Thoracic aorta (tissue), 2 donors: ENCODE data around the gene THBS1. TPM values are rescaled to one million over a fixed set of nuclear protein-coding genes. Genes with fewer than 3 reads are reported as not detected.

Source experiments
- ATAC-seq: fragments of 150-250 bp; one replicate; pipeline ENCODE4 v1.8.0; 2017; ENCODE audit warnings: low read depth; ENCODE audit not compliant: insufficient number of reproducible peaks, low FRiP score
- DNase-seq: peaks from one replicate; pipeline ENCODE4 v3.0.0-alpha.2; 2020; ENCODE audit warnings: low spot score
- H3K27ac ChIP-seq, 2 donors: fragments of 200-600 bp; sonication (generic); 1 replicate in 1 of 2; 2 replicates in 1 of 2; pipeline ENCODE4 v1.5.1; 2016; ENCODE audit warnings: mild to moderate bottlenecking in 2 of 2, moderate library complexity in 2 of 2
- H3K27me3 ChIP-seq: fragments of 200-600 bp; sonication (generic); replicated peaks from 2 replicates; pipeline ENCODE4 v1.6.0; 2016; ENCODE audit warnings: mild to moderate bottlenecking; ENCODE audit not compliant: insufficient read depth
- H3K36me3 ChIP-seq: fragments of 200-600 bp; sonication (generic); one replicate; pipeline ENCODE4 v1.5.1; 2016
- H3K4me1 ChIP-seq, 2 donors: fragments of 200-600 bp; sonication (generic); 1 replicate in 1 of 2; 2 replicates in 1 of 2; pipeline versions ENCODE4 v1.5.1 to v1.6.0; 2016; ENCODE audit warnings: low read depth in 2 of 2, mild to moderate bottlenecking in 1 of 2; ENCODE audit not compliant: control insufficient read depth in 1 of 2
- H3K4me3 ChIP-seq: fragments of 200-600 bp; sonication (generic); 2 replicates; pipeline ENCODE4 v1.5.1; 2016; ENCODE audit warnings: mild to moderate bottlenecking
- H3K9me3 ChIP-seq: fragments of 200-600 bp; sonication (generic); 2 replicates; pipeline ENCODE4 v1.5.1; 2016
- total RNA-seq, 2 donors: library from RNA; depleted of rRNA; stranded (reverse); fragments of >200 nt; gene quantifications; one replicate each; pipeline versions ENCODE4 v1.1.0 to v1.2.3, GENCODE V29; 2016
- TF ChIP-seq, protein P1 (sequence below): fragments of 200-600 bp; sonication (generic); IDR thresholded peaks from one replicate; pipeline ENCODE4 v1.5.1; 2019; ENCODE audit warnings: antibody characterized with exemption

THBS1 gene
- total RNA-seq, 2 donors from 2014 or later: 868 to 1,389 TPM

DNA sequence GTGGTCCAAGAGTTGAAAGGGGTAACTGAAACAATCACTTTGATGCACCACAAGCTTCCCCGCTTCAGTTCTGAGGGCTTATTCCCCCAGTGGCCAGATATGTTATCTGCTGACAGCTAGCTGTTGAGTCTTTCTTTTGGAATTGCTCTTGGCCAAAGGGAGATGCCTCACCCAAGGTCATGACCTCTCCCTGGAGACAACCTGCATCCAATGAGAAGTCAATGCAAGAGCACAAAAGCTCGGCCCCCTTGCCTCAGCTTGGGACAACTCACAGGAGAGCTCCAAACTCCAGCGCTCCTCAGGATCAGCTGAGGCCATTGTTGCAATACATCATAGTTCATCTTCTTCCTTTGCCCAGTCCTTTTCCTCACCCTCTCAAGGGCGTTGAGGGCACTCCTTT, 31.0 kb upstream of the THBS1 start:
- ATAC-seq: no peak
- no peak for DNase-seq
- no peak overlapping the region for H3K4me3 ChIP-seq
- peaks cover 3% of the 10 kb centered on the region for H3K9me3 ChIP-seq
- H3K27me3 ChIP-seq: no peaks in the 10 kb centered on the region
- no peak overlapping the region for H3K27ac ChIP-seq
- no peaks in the 10 kb centered on the region for H3K36me3 ChIP-seq
- no peaks in the 10 kb centered on the region for H3K4me1 ChIP-seq
- TF ChIP-seq, protein P1, sequence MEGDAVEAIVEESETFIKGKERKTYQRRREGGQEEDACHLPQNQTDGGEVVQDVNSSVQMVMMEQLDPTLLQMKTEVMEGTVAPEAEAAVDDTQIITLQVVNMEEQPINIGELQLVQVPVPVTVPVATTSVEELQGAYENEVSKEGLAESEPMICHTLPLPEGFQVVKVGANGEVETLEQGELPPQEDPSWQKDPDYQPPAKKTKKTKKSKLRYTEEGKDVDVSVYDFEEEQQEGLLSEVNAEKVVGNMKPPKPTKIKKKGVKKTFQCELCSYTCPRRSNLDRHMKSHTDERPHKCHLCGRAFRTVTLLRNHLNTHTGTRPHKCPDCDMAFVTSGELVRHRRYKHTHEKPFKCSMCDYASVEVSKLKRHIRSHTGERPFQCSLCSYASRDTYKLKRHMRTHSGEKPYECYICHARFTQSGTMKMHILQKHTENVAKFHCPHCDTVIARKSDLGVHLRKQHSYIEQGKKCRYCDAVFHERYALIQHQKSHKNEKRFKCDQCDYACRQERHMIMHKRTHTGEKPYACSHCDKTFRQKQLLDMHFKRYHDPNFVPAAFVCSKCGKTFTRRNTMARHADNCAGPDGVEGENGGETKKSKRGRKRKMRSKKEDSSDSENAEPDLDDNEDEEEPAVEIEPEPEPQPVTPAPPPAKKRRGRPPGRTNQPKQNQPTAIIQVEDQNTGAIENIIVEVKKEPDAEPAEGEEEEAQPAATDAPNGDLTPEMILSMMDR: no peak

DNA sequence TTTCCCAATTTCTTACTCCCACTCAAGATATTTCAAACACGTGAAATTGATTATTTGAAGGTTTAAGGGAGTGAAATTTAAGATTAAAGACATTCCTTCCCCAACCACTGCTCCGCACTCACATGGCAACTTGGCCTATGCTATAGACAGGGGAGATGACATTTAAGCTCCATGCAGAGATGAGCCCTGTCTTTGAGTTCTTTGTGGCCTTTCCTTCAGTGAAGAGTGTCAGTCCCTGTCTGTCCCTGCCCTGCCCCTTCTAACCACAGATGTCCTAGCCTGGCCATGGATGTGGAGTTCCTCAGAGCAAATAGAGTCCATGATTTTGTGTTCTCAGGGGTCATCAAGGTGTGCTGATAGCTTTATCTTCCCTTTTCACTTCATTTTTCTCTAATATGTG, 29.4 kb upstream of the THBS1 start:
- no peaks in the 10 kb centered on the region for H3K27me3 ChIP-seq
- DNase-seq: no peak
- no peak for ATAC-seq
- no peaks in the 10 kb centered on the region for H3K4me1 ChIP-seq
- H3K4me3 ChIP-seq: no peak overlapping the region
- TF ChIP-seq, protein P1: no peak
- no peaks in the 10 kb centered on the region for H3K9me3 ChIP-seq
- no peak overlapping the region for H3K27ac ChIP-seq
- no peaks in the 10 kb centered on the region for H3K36me3 ChIP-seq

DNA sequence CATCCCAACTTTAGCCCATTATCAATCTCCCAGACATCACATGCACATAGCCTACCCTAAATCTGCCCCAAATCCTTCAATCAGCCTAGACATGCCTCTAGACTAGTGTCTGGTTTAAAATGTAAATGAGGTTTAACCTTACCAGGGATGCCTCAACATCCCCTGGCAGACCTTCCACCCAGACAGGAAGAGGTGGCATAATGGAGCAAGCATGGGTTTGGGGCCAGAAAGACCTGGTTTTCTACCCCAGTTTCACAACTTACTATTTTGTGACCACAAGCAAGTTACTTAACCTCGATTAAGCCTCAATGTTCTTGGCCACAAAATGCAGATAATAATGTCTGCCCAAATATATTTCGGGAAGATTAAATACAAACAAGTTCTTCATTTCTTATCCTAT, 28.3 kb upstream of the THBS1 start:
- Histone ChIP-seq H3K27me3 (no peaks in the 10 kb centered on the region), H3K27ac (no peak overlapping the region), H3K9me3 (no peaks in the 10 kb centered on the region), H3K4me1 (no peaks in the 10 kb centered on the region), H3K36me3 (no peaks in the 10 kb centered on the region), H3K4me3 (no peak overlapping the region)
- TF ChIP-seq, protein P1: no peak
- DNase-seq: no peak
- no peak for ATAC-seq

DNA sequence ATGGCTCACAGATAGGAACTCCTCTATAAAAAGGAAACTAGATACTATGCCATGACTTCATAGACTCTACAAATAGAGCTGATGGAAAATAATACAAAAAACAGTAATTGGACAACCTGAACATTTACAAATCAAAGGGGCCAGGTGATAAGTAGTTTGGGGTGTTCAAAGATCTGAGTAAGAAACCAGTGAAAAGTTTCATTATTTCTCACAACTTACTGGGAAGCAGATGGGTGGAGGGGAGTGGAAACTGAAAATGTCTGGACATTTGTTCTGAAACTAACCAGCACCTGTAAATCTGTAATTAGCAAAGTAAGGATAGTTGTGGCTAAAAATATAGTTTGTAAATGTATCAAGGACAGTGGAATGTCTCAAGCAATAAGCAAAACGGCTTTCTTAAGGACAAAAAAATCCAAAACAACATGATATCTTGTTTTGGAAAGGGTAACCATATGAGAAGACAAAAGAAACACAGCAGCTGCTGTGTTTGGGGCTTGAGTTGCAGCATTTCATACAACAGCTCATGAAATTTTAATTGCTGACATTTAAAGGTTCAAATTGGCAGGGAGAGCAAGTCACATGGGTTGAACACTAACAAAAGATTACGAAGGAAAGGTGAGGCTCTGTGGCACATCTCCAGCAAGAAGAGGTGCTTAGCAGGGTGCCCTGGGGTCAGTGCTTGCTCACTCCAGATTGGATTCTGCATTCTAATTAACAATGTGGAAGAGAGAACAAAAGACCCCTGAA, 26.8 kb upstream of the THBS1 start:
- no peak for DNase-seq
- Histone ChIP-seq H3K4me1 (no peaks in the 10 kb centered on the region), H3K27ac (no peak overlapping the region), H3K4me3 (no peak overlapping the region), H3K27me3 (no peaks in the 10 kb centered on the region), H3K9me3 (no peaks in the 10 kb centered on the region), H3K36me3 (no peaks in the 10 kb centered on the region)
- TF ChIP-seq, protein P1: no peak
- ATAC-seq: no peak

DNA sequence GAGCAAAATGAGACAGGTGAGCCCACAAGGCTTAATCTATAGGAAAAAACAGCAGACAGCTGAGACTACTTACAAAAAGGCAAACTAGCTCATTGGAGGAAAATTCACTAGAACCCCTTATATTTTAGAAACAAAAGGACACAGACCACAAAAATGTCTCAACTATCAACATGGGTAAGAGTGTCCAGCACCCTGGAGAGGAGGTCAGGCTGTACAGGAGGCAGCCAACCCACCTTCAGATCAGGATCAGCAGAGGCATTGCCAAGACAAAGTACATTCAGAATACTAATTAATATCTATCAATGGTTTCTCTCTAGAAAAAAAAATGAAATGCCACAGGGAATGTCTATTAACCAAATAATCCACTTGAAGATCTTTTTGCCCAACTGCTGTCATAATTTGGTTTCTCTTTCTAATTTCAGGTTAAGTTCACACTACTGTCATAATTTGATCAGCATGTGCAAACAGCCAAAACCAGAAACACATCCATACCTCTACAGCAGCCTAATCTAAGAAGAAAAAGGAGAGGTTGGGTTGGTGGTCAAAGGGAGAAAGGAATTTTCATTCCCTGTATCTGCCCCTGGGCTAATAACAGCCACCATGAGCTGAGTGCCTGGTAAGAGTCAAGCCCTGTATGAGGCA, 26.0 kb upstream of the THBS1 start:
- no peaks in the 10 kb centered on the region for H3K36me3 ChIP-seq
- ATAC-seq (no peak), DNase-seq (no peak)
- H3K27me3 ChIP-seq: no peaks in the 10 kb centered on the region
- TF ChIP-seq, protein P1: no peak
- no peak overlapping the region for H3K4me3 ChIP-seq
- H3K4me1 ChIP-seq: no peaks in the 10 kb centered on the region
- H3K27ac ChIP-seq: no peak overlapping the region
- no peaks in the 10 kb centered on the region for H3K9me3 ChIP-seq
